DMS 273 (cell line): Measurements from ENCODE around the gene MAGEA4.

Experiments used
- DNase-seq: peaks from one replicate; lab custom pipeline; 2025; ENCODE audit not compliant: unreplicated experiment; lab: John Stamatoyannopoulos, UW

MAGEA4 gene

GRCh38 chrX:151923648-151924047 is 11.0 kb downstream of the MAGEA4 start:
- DNase-seq, result no peak

- DNase-seq, result no peak
Observed at GRCh38 chrX:151929126-151929525, 16.4 kb downstream of the MAGEA4 start.

- no peak for DNase-seq
Observed at GRCh38 chrX:151935358-151935757, 22.7 kb downstream of the MAGEA4 start.

GRCh38 chrX:151938172-151938571 is 25.5 kb downstream of the MAGEA4 start:
- no peak for DNase-seq

- no peak for DNase-seq
Observed at GRCh38 chrX:151954730-151955129, 42.0 kb downstream of the MAGEA4 start.

- DNase-seq, result no peak
Observed at GRCh38 chrX:151958101-151958500, 45.4 kb downstream of the MAGEA4 start.

GRCh38 chrX:151962034-151962433 is 49.3 kb downstream of the MAGEA4 start:
- DNase-seq, result no peak

- DNase-seq, result no peak
Observed at GRCh38 chrX:151966236-151966635, 53.5 kb downstream of the MAGEA4 start.

- DNase-seq, result peak; percentile 9
Observed at GRCh38 chrX:151970027-151970426, 57.3 kb downstream of the MAGEA4 start.

- no peak for DNase-seq
Observed at GRCh38 chrX:151970661-151971060, 58.0 kb downstream of the MAGEA4 start.

- DNase-seq, result no peak
Observed at GRCh38 chrX:151973060-151973661, 60.5 kb downstream of the MAGEA4 start.

GRCh38 chrX:151973851-151974335 is 61.2 kb downstream of the MAGEA4 start:
- peak; percentile 65 for DNase-seq
